NOMO-1 treated with DMSO at 0.1 percent for 48 hours (cell line): ENCODE results near the gene SRP72.
"Not testable (repeated sequence)": the region's sequence is repeated elsewhere in the genome, so short reads cannot be mapped to it uniquely, and the experiment has no call there.

Experiments used
- DNase-seq: peaks from one replicate; lab custom pipeline; 2025; ENCODE audit not compliant: unreplicated experiment; lab: John Stamatoyannopoulos, UW

Gene SRP72

DNA sequence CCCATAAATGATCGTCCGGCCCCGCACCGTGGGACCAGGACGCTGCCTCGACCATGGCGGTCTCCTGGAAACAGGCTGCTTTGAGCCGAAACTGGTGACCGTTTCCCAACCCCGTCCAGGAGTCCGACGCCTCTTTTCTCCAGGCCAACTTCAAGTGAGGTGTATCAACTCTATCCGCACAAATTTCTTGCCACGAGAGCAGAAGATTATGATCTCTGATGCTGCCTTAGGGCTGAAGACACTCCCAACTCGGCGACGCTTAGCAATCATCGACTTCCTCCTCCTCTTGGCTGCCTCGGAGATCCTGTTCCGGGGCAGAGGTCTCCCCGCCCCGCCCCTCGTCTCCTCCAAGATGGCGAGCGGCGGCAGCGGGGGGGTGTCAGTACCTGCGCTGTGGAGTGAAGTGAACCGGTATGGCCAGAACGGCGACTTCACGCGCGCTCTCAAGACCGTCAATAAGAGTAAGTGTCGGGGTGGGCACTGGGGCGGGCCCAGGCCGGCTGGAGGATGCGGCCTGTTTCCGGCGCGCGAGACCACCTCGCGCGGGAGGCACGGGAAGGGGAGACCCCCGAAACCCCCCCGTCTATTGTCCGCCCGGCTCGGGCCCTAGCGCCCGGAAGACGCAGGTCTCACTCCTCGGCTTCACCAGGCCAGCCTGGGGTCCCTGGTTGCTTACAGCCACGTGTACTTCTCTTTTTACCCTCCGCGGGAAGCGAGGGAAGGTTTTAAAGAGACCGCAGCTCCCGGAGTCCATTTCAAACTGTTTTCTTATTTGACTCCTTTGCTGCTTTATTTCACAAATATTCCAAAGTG is at the start of gene SRP72:
Gene SRP72 (plus strand): TSS at position 334 of the 813 bp plus-strand sequence. CDS start 19 bp downstream, at position 353.
- DNase-seq, result peak; percentile 93

- DNase-seq, result no peak
Observed at GRCh38 chr4:56424176-56424575, 43.2 kb upstream of the SRP72 start.

- DNase-seq, result peak; percentile 16
Observed at GRCh38 chr4:56424697-56425514, 42.5 kb upstream of the SRP72 start.

- DNase-seq, result no peak
Observed at GRCh38 chr4:56425518-56425917, 41.9 kb upstream of the SRP72 start.

DNA sequence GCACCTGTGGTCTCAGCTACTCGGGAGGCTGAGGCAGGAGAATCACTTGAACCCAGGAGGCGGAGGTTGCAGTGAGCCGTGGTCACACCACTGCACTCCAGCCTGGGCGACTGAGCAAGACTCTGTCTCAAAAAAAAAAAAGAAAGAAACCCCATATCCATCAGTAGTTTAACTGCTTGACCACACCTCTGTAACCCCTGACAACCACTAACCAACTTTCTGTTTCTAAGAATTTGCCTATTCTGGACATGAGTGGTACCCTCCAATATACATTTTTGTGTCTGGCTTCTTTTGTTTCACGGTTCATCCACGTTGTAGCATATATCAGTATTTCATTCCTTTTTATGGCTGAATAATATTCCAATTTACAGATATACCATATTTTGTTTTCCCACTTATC is 41.1 kb upstream of the SRP72 start:
- no peak for DNase-seq

GRCh38 chr4:56427179-56427578 is 40.2 kb upstream of the SRP72 start:
- no peak for DNase-seq

DNA sequence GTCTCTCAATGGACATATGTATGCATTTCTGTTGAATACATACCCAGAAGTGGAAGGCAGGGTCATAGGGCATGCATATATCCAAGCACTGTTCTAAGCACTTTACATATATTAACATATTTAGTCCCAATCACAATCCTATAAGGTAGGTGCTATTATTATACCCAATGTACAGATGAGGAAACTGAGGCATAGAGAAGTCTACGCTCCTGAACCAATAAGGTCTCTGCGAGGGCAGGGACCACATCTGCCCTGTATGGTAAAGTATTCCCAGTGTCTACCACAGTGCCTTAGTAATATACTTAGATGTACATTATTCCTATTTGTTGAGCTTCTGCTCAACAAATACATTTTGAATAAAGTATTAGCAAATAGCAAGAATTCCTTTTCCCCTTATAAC is 37.2 kb upstream of the SRP72 start:
- DNase-seq, result no peak

DNA sequence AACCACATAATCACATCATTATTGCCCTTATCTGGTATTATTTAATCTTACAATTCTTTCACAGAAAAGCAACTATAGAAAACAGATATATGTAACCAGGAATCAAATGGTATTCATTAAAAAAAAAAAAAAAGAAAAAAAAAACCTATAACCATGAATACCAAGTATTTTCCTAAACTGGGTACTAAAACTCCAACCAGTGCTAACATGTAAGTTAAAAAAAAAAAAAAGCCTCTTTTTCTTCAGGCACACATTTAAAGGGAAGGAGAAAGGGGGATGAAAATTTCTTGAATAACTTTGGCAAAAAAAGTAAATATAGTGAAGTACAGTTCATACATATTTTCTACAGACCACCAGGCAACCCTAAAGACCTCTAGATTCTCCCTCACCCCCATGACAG is 34.1 kb upstream of the SRP72 start:
- no peak for DNase-seq

- peak; percentile 53 for DNase-seq
Observed at GRCh38 chr4:56434599-56435139, 32.7 kb upstream of the SRP72 start.

- peak; percentile 98 for DNase-seq
Observed at GRCh38 chr4:56435140-56435926, 32.1 kb upstream of the SRP72 start, which contains the start of gene PPAT. PPAT (minus strand) TSS chr4:56435615; CDS start chr4:56435477, 138 bp downstream.

- DNase-seq, result no peak
Observed at GRCh38 chr4:56438766-56439165, 28.7 kb upstream of the SRP72 start.

DNA sequence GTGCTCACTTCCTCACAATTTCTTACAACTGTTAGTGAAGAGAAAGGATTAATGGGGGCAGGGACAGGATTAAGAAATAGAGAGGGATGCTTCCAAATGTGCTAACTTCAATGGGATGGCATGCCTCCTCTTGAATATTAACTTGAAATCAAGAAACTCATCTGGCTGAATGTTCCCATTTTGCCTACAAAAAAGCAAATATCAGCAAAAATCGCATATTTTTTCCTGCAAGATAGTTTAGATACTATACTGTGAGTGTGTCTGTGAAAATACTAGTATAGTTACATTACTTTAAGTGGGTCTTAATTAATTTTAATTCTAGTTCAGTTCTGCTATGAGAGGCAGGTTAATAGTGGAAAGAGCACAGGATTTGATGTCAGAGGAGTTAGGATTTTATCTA is 26.4 kb upstream of the SRP72 start:
- no peak for DNase-seq

DNA sequence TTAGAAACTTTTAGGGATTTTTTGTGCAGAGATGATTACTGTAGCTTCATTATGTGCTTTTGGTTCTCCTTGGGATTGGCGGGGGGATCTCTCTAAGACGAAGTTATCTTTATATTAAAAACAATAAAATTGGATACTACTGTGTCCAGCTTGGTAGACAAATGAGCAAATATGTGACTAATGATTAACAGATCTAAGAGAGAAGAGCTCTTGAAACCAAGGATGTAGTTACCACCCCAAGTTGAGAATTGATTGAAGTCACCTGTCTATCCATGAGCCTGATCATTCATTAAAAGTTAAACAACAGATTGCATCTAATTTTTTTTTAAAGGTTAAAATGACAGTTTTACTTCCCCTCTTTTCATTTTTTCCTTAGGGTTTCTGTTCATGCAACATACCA is 22.7 kb upstream of the SRP72 start:
- DNase-seq, result no peak

GRCh38 chr4:56445699-56446098 is 21.7 kb upstream of the SRP72 start:
- no peak for DNase-seq

- DNase-seq, result no peak
Observed at GRCh38 chr4:56448301-56448700, 19.1 kb upstream of the SRP72 start.

- not testable (repeated sequence) for DNase-seq
Observed at GRCh38 chr4:56449475-56449874, 17.9 kb upstream of the SRP72 start.

DNA sequence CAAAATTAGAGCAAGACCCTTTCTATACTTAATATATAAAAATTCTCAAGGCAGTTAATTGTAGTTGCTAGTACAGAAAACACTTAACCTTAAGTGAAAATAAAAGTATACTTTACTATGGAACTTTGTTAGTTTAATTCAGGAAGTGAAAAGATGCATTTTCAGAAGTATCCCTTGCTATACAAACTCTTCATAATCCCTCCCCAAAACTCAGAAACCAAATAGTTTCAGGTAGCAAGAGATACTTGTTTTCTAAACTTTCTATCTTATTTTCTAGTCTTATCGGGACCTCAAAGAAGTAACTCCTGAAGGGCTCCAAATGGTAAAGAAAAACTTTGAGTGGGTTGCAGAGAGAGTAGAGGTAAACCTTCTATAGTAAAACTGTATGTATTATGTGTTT is 17.1 kb upstream of the SRP72 start:
- no peak for DNase-seq

DNA sequence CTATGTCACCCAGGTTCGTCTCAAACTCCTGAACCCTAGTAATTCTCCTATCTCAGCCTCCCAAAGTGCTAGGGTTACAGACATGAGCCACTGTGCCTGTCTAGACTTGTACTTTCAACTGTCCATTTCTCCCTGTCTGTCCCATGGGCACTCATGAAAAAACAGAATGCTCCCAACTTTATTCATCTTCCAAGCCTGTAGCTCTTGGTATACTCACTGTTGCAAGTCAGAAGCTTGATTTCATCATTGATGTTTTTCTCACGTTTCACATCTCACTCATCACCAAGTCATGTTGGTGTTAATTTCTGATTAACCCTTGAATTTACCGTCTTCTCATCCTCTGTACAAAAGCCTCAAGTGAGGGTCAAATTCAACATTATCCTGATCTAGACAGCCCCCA is 7.3 kb upstream of the SRP72 start:
- DNase-seq, result no peak

DNA sequence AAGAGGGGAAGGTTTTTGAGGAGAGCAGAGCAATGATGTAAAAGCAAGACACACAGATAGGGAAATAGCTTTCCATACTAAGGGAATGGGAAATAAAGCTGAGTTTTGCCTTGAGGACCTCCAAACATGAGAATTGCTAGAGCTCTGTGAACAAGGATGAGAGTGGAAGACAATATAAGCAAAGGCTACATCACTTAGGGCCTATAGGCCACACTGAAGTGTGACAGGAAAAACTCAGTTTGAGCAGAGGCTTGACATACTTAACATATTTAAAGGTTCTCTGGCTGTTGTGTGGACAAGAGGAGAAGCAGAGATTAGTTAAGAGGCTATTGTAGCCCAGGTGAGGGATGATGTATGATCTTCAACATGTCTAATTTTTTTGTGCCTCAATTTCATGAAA is 5.3 kb upstream of the SRP72 start:
- no peak for DNase-seq

DNA sequence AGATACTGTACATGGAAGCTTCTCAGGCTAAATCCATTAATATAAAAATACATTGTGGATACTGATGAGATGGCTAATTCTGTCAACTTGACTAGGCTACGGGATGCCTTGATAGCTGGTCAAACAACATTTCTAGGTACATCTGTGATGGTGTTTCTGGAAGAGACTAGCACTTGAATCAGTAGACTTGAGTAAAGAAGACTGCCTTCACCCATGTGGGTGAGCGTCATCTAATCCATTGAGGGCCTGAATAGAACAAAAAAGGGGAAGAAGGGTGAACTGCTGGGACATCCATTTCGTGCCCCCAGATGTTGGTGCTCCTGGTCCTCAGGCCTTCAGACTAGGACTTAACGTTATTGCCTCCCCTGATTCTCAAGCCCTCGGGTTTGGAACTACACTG is 3.7 kb upstream of the SRP72 start:
- DNase-seq, result no peak

DNA sequence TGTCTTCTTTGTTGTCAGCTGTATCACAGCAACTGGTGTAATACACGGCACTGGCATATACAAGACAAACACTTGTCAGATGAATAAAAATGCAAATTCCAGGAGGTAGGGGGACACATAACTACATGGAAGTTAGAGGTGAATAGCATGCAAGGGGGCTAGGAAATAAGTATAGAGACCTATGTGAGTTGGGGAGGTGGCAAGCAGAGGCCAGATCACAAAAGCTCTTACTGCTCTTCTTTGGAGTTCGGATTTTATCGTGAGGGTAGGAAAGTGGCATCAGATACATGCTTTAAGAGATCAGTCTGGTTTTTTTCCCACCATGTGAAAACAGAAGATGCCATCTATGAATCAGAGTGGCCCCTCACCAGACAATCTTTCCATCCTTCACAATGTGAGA is 2.8 kb upstream of the SRP72 start:
- no peak for DNase-seq
